Trophoblast cell (in vitro differentiated cells and primary cell): ENCODE data around the gene AGXT2.

Experiments used
- DNase-seq, 2 donors: peaks; one replicate each; pipeline ENCODE4 v3.0.0-alpha.2; 2016
- H2AFZ ChIP-seq: 2 replicates; pipeline ENCODE4 v1.6.1; 2013; ENCODE audit warnings: low read length, moderate library complexity, mild to moderate bottlenecking; ENCODE audit not compliant: insufficient read depth, poor library complexity
- H2AK5ac ChIP-seq: 2 replicates; pipeline ENCODE4 v1.6.1; 2013; ENCODE audit warnings: mild to moderate bottlenecking, low read length
- H2BK120ac ChIP-seq: 2 replicates; pipeline ENCODE4 v1.6.1; 2013; ENCODE audit warnings: low read length, mild to moderate bottlenecking, moderate library complexity; ENCODE audit not compliant: insufficient read depth, poor library complexity
- H2BK12ac ChIP-seq: 2 replicates; pipeline ENCODE4 v1.6.1; 2013; ENCODE audit warnings: mild to moderate bottlenecking, low read length, moderate library complexity
- H2BK5ac ChIP-seq: 2 replicates; pipeline ENCODE4 v1.6.1; 2013; ENCODE audit warnings: low read length, low read depth, moderate library complexity, mild to moderate bottlenecking; ENCODE audit not compliant: poor library complexity
- H3K14ac ChIP-seq: 2 replicates; pipeline ENCODE4 v1.6.1; 2013; ENCODE audit warnings: mild to moderate bottlenecking, low read length
- H3K18ac ChIP-seq: 2 replicates; pipeline ENCODE4 v1.6.1; 2013; ENCODE audit warnings: mild to moderate bottlenecking, low read length
- H3K23ac ChIP-seq: 2 replicates; pipeline ENCODE4 v1.6.1; 2013; ENCODE audit warnings: low read length
- H3K27ac ChIP-seq: 2 replicates; pipeline ENCODE4 v1.5.1; 2013; ENCODE audit warnings: low read depth, mild to moderate bottlenecking, inconsistent platforms, low read length, moderate library complexity
- H3K27me3 ChIP-seq: 2 replicates; pipeline ENCODE4 v1.6.1; 2013; ENCODE audit warnings: inconsistent platforms, mild to moderate bottlenecking, low read length, moderate library complexity; ENCODE audit not compliant: insufficient read depth
- H3K36me3 ChIP-seq, 2 experiments: 1 replicate in 1 of 2; 2 replicates in 1 of 2; pipeline ENCODE4 v1.6.1; 2013; ENCODE audit warnings: low read length in 2 of 2, mild to moderate bottlenecking in 2 of 2, moderate library complexity in 1 of 2; ENCODE audit not compliant: insufficient read depth in 2 of 2, control insufficient read depth in 1 of 2
- H3K4ac ChIP-seq: 2 replicates; pipeline ENCODE4 v1.6.1; 2013; ENCODE audit warnings: low read depth, mild to moderate bottlenecking, low read length, moderate library complexity
- H3K4me1 ChIP-seq, 2 experiments: 1 replicate in 1 of 2; 2 replicates in 1 of 2; pipeline ENCODE4 v1.6.1; 2013; ENCODE audit warnings: low read length in 2 of 2, mild to moderate bottlenecking in 2 of 2, moderate library complexity in 1 of 2; ENCODE audit not compliant: insufficient read depth in 2 of 2, control insufficient read depth in 1 of 2
- H3K4me2 ChIP-seq: 2 replicates; pipeline ENCODE4 v1.6.1; 2013; ENCODE audit warnings: inconsistent platforms, mild to moderate bottlenecking, low read length, moderate library complexity
- H3K4me3 ChIP-seq: 2 replicates; pipeline ENCODE4 v1.5.1; 2013; ENCODE audit warnings: mild to moderate bottlenecking, low read depth, low read length, inconsistent platforms
- H3K79me1 ChIP-seq: one replicate; pipeline ENCODE4 v1.6.1; 2013; ENCODE audit warnings: low read length
- H3K79me2 ChIP-seq: 2 replicates; pipeline ENCODE4 v1.6.1; 2013; ENCODE audit warnings: low read length, mild to moderate bottlenecking; ENCODE audit not compliant: control insufficient read depth, insufficient read depth, poor library complexity
- H3K9ac ChIP-seq: 2 replicates; pipeline ENCODE4 v1.6.1; 2013; ENCODE audit warnings: mild to moderate bottlenecking, low read length
- H3K9me3 ChIP-seq: 2 replicates; pipeline ENCODE4 v1.6.1; 2013; ENCODE audit warnings: low read depth, mild to moderate bottlenecking, control low read depth, inconsistent platforms, low read length; ENCODE audit not compliant: insufficient read depth
- H4K12ac ChIP-seq: 2 replicates; pipeline ENCODE4 v1.6.1; 2013; ENCODE audit warnings: low read depth, mild to moderate bottlenecking, low read length, moderate library complexity
- H4K8ac ChIP-seq: 2 replicates; pipeline ENCODE4 v1.6.1; 2013; ENCODE audit warnings: low read depth, mild to moderate bottlenecking, low read length, moderate library complexity
- H4K91ac ChIP-seq: one replicate; pipeline ENCODE4 v1.6.1; 2013; ENCODE audit warnings: low read depth, mild to moderate bottlenecking, low read length, moderate library complexity
- WGBS: extraction: QIAGEN DNeasy Blood & Tissue Kit; methylation state at CpG from one replicate; pipeline ENCODE4 v1.1.7; 2013; ENCODE audit warnings: missing lambda C conversion rate; ENCODE audit not compliant: insufficient read length, insufficient coverage; ENCODE audit errors: extremely low coverage; 5-methylcytosine and 5-hydroxymethylcytosine counted together

Gene AGXT2

GRCh38 chr5:35001842-35002241 lies 45.9 kb downstream of the AGXT2 start:
- Histone ChIP-seq H3K4me1 (no peaks in the 10 kb centered on the region), H3K4me2 (no peak overlapping the region), H3K4me3 (no peak overlapping the region), H3K27me3 (no peaks in the 10 kb centered on the region), H2BK5ac (no peak overlapping the region), H3K9ac (no peak overlapping the region), H4K8ac (no peak overlapping the region), H3K14ac (no peak overlapping the region), H3K4ac (no peak overlapping the region), H3K9me3 (no peaks in the 10 kb centered on the region), H3K18ac (no peak overlapping the region), H3K27ac (no peak overlapping the region), H3K79me2 (no peaks in the 10 kb centered on the region), H2BK12ac (no peak overlapping the region), H2AK5ac (no peak overlapping the region), H4K12ac (no peak overlapping the region), H4K91ac (no peak overlapping the region), H3K36me3 (no peaks in the 10 kb centered on the region), H2BK120ac (no peak overlapping the region), H3K23ac (no peak overlapping the region), H2AFZ (no peak overlapping the region), H3K79me1 (no peaks in the 10 kb centered on the region)
- DNase-seq, result no peak
- WGBS, result no CpG with 5 or more reads among the region's 3 CpGs

GRCh38 chr5:34998058-34998789 lies 49.5 kb downstream of the AGXT2 start:
- Histone ChIP-seq H2AFZ (no peak overlapping the region), H3K9ac (no peak overlapping the region), H3K4me2 (no peak overlapping the region), H3K9me3 (no peaks in the 10 kb centered on the region), H3K18ac (no peak overlapping the region), H4K91ac (no peak overlapping the region), H2AK5ac (no peak overlapping the region), H3K79me1 (no peaks in the 10 kb centered on the region), H3K36me3 (no peaks in the 10 kb centered on the region), H3K23ac (no peak overlapping the region), H2BK12ac (no peak overlapping the region), H3K79me2 (no peaks in the 10 kb centered on the region), H3K27ac (no peak overlapping the region), H2BK5ac (no peak overlapping the region), H2BK120ac (no peak overlapping the region), H4K12ac (no peak overlapping the region), H3K14ac (no peak overlapping the region), H3K4me3 (no peak overlapping the region), H3K4ac (no peak overlapping the region), H3K27me3 (no peaks in the 10 kb centered on the region), H3K4me1 (no peaks in the 10 kb centered on the region), H4K8ac (no peak overlapping the region)
- WGBS, result no CpG with 5 or more reads among the region's 6 CpGs
- DNase-seq, result no peak

- H2AK5ac ChIP-seq, result no peak overlapping the region
- DNase-seq, result no peak
- no CpG with 5 or more reads among the region's 2 CpGs for WGBS
These were observed 51.5 kb downstream of the AGXT2 start for GRCh38 chr5:34996261-34996660.

GRCh38 chr5:34993951-34994350 lies 53.8 kb downstream of the AGXT2 start:
- Histone ChIP-seq H3K27ac (no peak overlapping the region), H3K9ac (no peak overlapping the region), H2BK5ac (no peak overlapping the region), H4K91ac (no peak overlapping the region), H2AK5ac (no peak overlapping the region), H3K4ac (no peak overlapping the region), H4K8ac (no peak overlapping the region), H3K23ac (no peak overlapping the region), H3K79me1 (no peaks in the 10 kb centered on the region), H2AFZ (no peak overlapping the region), H2BK120ac (no peak overlapping the region), H3K4me3 (no peak overlapping the region), H3K14ac (no peak overlapping the region), H3K9me3 (no peaks in the 10 kb centered on the region), H2BK12ac (no peak overlapping the region), H3K4me2 (no peak overlapping the region), H3K36me3 (no peaks in the 10 kb centered on the region), H3K79me2 (no peaks in the 10 kb centered on the region), H4K12ac (no peak overlapping the region), H3K27me3 (no peaks in the 10 kb centered on the region), H3K18ac (no peak overlapping the region), H3K4me1 (peaks cover 0 to 1% of the 10 kb centered on the region in 2 experiments)
- DNase-seq, result no peak
- WGBS, result no CpG with 5 or more reads among the region's 8 CpGs

More at GRCh38 chr5:34996261-34996660, 51.5 kb downstream of the AGXT2 start:
- no peak overlapping the region for H3K14ac ChIP-seq
- H4K12ac ChIP-seq, result no peak overlapping the region
- no peak overlapping the region for H3K4me2 ChIP-seq
- H3K27ac ChIP-seq, result no peak overlapping the region
- no peak overlapping the region for H3K4ac ChIP-seq
- no peak overlapping the region for H2BK120ac ChIP-seq
- no peak overlapping the region for H4K8ac ChIP-seq
- H2BK12ac ChIP-seq, result no peak overlapping the region
- no peaks in the 10 kb centered on the region for H3K9me3 ChIP-seq
- H2AFZ ChIP-seq, result no peak overlapping the region
- no peak overlapping the region for H2BK5ac ChIP-seq
- H3K23ac ChIP-seq, result no peak overlapping the region
- no peak overlapping the region for H3K9ac ChIP-seq
- H3K79me1 ChIP-seq, result no peaks in the 10 kb centered on the region
- no peak overlapping the region for H4K91ac ChIP-seq
- no peaks in the 10 kb centered on the region for H3K36me3 ChIP-seq
- H3K27me3 ChIP-seq, result no peaks in the 10 kb centered on the region
- peaks cover 0 to 1% of the 10 kb centered on the region in 2 experiments for H3K4me1 ChIP-seq
- H3K79me2 ChIP-seq, result no peaks in the 10 kb centered on the region
- H3K4me3 ChIP-seq, result no peak overlapping the region
- no peak overlapping the region for H3K18ac ChIP-seq
